Measurements from ENCODE around the gene RTN4.
A peak's percentile ranks its signal among the peaks of the same experiment; 100 is the strongest.
"Not testable (repeated sequence)": the region's sequence is repeated elsewhere in the genome, so short reads cannot be mapped to it uniquely, and the experiment has no call there.

RTN4 gene

GRCh38 chr2:55050100-55050994, at the start of gene RTN4:
RTN4 (minus strand) TSS chr2:55050451; CDS start chr2:55050300, 151 bp downstream.
- DNase-seq: peak; percentile 97

- DNase-seq: no peak
Measured at GRCh38 chr2:55099493-55099877, 49.2 kb upstream of the RTN4 start.

GRCh38 chr2:55097461-55098410, 47.5 kb upstream of the RTN4 start:
- DNase-seq: no peak

- DNase-seq: no peak
Measured at GRCh38 chr2:55097082-55097460, 46.8 kb upstream of the RTN4 start.

- no peak for DNase-seq
Measured at GRCh38 chr2:55096586-55096985, 46.3 kb upstream of the RTN4 start.

GRCh38 chr2:55093381-55093780, 43.1 kb upstream of the RTN4 start:
- no peak for DNase-seq

- DNase-seq: no peak
Measured at GRCh38 chr2:55092439-55092838, 42.2 kb upstream of the RTN4 start.

- DNase-seq: not testable (repeated sequence)
Measured at GRCh38 chr2:55091681-55092080, 41.4 kb upstream of the RTN4 start.

- DNase-seq: no peak
Measured at GRCh38 chr2:55090702-55091101, 40.5 kb upstream of the RTN4 start.

- no peak for DNase-seq
Measured at GRCh38 chr2:55089726-55090125, 39.5 kb upstream of the RTN4 start.

GRCh38 chr2:55088400-55088799, 38.1 kb upstream of the RTN4 start:
- DNase-seq: no peak

GRCh38 chr2:55087936-55088335, 37.7 kb upstream of the RTN4 start:
- no peak for DNase-seq

- no peak for DNase-seq
Measured at GRCh38 chr2:55087501-55087900, 37.2 kb upstream of the RTN4 start.

GRCh38 chr2:55085113-55086040, 35.1 kb upstream of the RTN4 start:
- no peak for DNase-seq

- no peak for DNase-seq
Measured at GRCh38 chr2:55084641-55085040, 34.4 kb upstream of the RTN4 start.

- DNase-seq: no peak
Measured at GRCh38 chr2:55080204-55080738, 30.0 kb upstream of the RTN4 start.

- no peak for DNase-seq
Measured at GRCh38 chr2:55078956-55079355, 28.7 kb upstream of the RTN4 start.

GRCh38 chr2:55076721-55077120, 26.5 kb upstream of the RTN4 start:
- no peak for DNase-seq

- not testable (repeated sequence) for DNase-seq
Measured at GRCh38 chr2:55076019-55076418, 25.8 kb upstream of the RTN4 start.

GRCh38 chr2:55073000-55073983, 23.0 kb upstream of the RTN4 start:
- DNase-seq: no peak

GRCh38 chr2:55063713-55064323, 13.6 kb upstream of the RTN4 start:
- DNase-seq: no peak
